Left lung (tissue), 10 donors: ENCODE measurements around the gene PKM. TPM values are rescaled to one million over a fixed set of nuclear protein-coding genes. Genes with fewer than 3 reads are reported as not detected.
A peak's percentile ranks its signal among the peaks of the same experiment; 100 is the strongest.

ENCODE experiments used
- ATAC-seq: fragments of 200-7000 bp; cut with Tn5 transposase; one replicate; pipeline ENCODE4 v1.9.1; 2020; ENCODE audit warnings: moderate library complexity
- DNase-seq, 4 donors: peaks; one replicate each; pipeline ENCODE4 v3.0.0-alpha.2; 2013 to 2020
- H3K27ac ChIP-seq, 2 donors: fragments of 200-600 bp; sonication (generic) in 1 of 2; one replicate each; pipeline versions ENCODE4 v1.5.0 to v1.8.0; 2020 to 2021
- H3K27me3 ChIP-seq, 2 donors: fragments of 200-600 bp; sonication (generic) in 1 of 2; one replicate each; pipeline versions ENCODE4 v1.5.0 to v1.8.0; 2020 to 2021
- H3K36me3 ChIP-seq, 2 donors: fragments of 200-600 bp; sonication (generic) in 1 of 2; one replicate each; pipeline versions ENCODE4 v1.5.0 to v1.8.0; 2020 to 2021
- H3K4me1 ChIP-seq, 2 donors: fragments of 200-600 bp; one replicate each; pipeline ENCODE4 v1.8.0; 2021
- H3K4me3 ChIP-seq, 2 donors: fragments of 200-600 bp; sonication (generic) in 1 of 2; one replicate each; pipeline versions ENCODE4 v1.5.0 to v1.8.0; 2020 to 2021; ENCODE audit warnings: mild to moderate bottlenecking in 1 of 2
- H3K9me3 ChIP-seq, 2 donors: fragments of 200-600 bp; sonication (generic) in 1 of 2; one replicate each; pipeline versions ENCODE4 v1.5.0 to v1.8.0; 2020 to 2021
- intact Hi-C, 2 donors: fragments of 100-400 bp; cut with DNase I; formaldehyde crosslinking; loops; one replicate each; pipeline versions ENCODE4 v1.11.2 to v1.14.2; 2022
- polyA plus RNA-seq, 6 donors: library from polyadenylated mRNA; unstranded; fragments of 120-200 nt; gene quantifications; one replicate each; pipeline ENCODE4 v1.2.1, GENCODE V29; 2013; ENCODE audit not compliant: insufficient read length in 6 of 6
- total RNA-seq, 2 donors: library from RNA; stranded (reverse); fragmentation: NEBNext Ultra II Directional; extraction: Animal tissue kit (Norgen Biotek cat#: 25700); gene quantifications; one replicate each; pipeline ENCODE4 v1.2.1, GENCODE V29; 2021
- TF ChIP-seq, protein P1 (sequence below), 2 donors: fragments of 200-600 bp; sonication (generic) in 1 of 2; IDR thresholded peaks; one replicate each; pipeline versions ENCODE4 v1.5.0 to v1.8.0; 2021; ENCODE audit warnings: antibody characterized with exemption in 2 of 2
- donor health status: DM: no; HTN: yes; CAD: no.
- donor health status: DM: no; HTN: no; CAD: no.

PKM gene
- total and polyA plus RNA-seq, 8 donors = 538 to 991 (median 573) TPM

- DNase-seq (no peak), ATAC-seq (no peak)
- intact Hi-C loops = no loop called here
- TF ChIP-seq, protein P1, sequence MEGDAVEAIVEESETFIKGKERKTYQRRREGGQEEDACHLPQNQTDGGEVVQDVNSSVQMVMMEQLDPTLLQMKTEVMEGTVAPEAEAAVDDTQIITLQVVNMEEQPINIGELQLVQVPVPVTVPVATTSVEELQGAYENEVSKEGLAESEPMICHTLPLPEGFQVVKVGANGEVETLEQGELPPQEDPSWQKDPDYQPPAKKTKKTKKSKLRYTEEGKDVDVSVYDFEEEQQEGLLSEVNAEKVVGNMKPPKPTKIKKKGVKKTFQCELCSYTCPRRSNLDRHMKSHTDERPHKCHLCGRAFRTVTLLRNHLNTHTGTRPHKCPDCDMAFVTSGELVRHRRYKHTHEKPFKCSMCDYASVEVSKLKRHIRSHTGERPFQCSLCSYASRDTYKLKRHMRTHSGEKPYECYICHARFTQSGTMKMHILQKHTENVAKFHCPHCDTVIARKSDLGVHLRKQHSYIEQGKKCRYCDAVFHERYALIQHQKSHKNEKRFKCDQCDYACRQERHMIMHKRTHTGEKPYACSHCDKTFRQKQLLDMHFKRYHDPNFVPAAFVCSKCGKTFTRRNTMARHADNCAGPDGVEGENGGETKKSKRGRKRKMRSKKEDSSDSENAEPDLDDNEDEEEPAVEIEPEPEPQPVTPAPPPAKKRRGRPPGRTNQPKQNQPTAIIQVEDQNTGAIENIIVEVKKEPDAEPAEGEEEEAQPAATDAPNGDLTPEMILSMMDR (IDR thresholded peaks at IDR 0.05) = no peak
- no peaks in the 10 kb centered on the region for H3K9me3 ChIP-seq
- H3K4me3 ChIP-seq = no peak overlapping the region
- H3K4me1 ChIP-seq = no peaks in the 10 kb centered on the region
- H3K27ac ChIP-seq = no peak overlapping the region
- H3K36me3 ChIP-seq = no peaks in the 10 kb centered on the region
- peaks cover 13 to 37% of the 10 kb centered on the region in 2 donors for H3K27me3 ChIP-seq
Measured at GRCh38 chr15:72189250-72189902, 41.6 kb downstream of the PKM start.

- peaks cover 6 to 9% of the 10 kb centered on the region in 2 donors for H3K4me1 ChIP-seq
- DNase-seq (peak in 2 of 4 donors; percentile 66 to 91), ATAC-seq (peak; percentile 93)
- H3K4me3 ChIP-seq = peak overlapping the region in 1 of 2 donors; percentile 10
- TF ChIP-seq, protein P1 (IDR thresholded peaks at IDR 0.05) = no peak
- peaks cover 24 to 55% of the 10 kb centered on the region in 2 donors for H3K27me3 ChIP-seq
- no peaks in the 10 kb centered on the region for H3K9me3 ChIP-seq
- intact Hi-C loops = no loop called here
- H3K36me3 ChIP-seq = no peaks in the 10 kb centered on the region
- H3K27ac ChIP-seq = peak overlapping the region; percentile 77 to 80
Measured at GRCh38 chr15:72184165-72184811, 46.7 kb downstream of the PKM start.

- TF ChIP-seq, protein P1 (IDR thresholded peaks at IDR 0.05) = no peak
- Histone ChIP-seq H3K4me1 (peaks cover 6 to 9% of the 10 kb centered on the region in 2 donors), H3K4me3 (peak overlapping the region in 1 of 2 donors; percentile 10), H3K27ac (peak overlapping the region; percentile 77 to 80), H3K9me3 (no peaks in the 10 kb centered on the region), H3K36me3 (no peaks in the 10 kb centered on the region), H3K27me3 (peaks cover 24 to 55% of the 10 kb centered on the region in 2 donors)
- DNase-seq = no peak
- intact Hi-C loops = no loop called here
- ATAC-seq = peak; percentile 3
Measured at GRCh38 chr15:72183781-72184164, 47.2 kb downstream of the PKM start.

- H3K4me3 ChIP-seq = no peak overlapping the region
- H3K27me3 ChIP-seq = peaks cover 20 to 49% of the 10 kb centered on the region in 2 donors
- H3K4me1 ChIP-seq = peaks cover 6 to 9% of the 10 kb centered on the region in 2 donors
- TF ChIP-seq, protein P1 (IDR thresholded peaks at IDR 0.05) = no peak
- H3K27ac ChIP-seq = peak overlapping the region in 1 of 2 donors; percentile 41
- ATAC-seq (no peak), DNase-seq (no peak)
- H3K36me3 ChIP-seq = no peaks in the 10 kb centered on the region
- intact Hi-C loops = no loop called here
- H3K9me3 ChIP-seq = no peaks in the 10 kb centered on the region
Measured at GRCh38 chr15:72182673-72183072, 48.3 kb downstream of the PKM start.

- Histone ChIP-seq H3K4me1 (peaks cover 6 to 9% of the 10 kb centered on the region in 2 donors), H3K36me3 (no peaks in the 10 kb centered on the region), H3K27ac (peak overlapping the region in 1 of 2 donors; percentile 41), H3K4me3 (no peak overlapping the region), H3K9me3 (no peaks in the 10 kb centered on the region), H3K27me3 (peaks cover 20 to 44% of the 10 kb centered on the region in 2 donors)
- TF ChIP-seq, protein P1 (IDR thresholded peaks at IDR 0.05) = no peak
- DNase-seq = no peak
- intact Hi-C loops = no loop called here
- no peak for ATAC-seq
Measured at GRCh38 chr15:72182244-72182643, 48.7 kb downstream of the PKM start.
